HepG2 (cell line): ENCODE measurements around the gene FAM9B. TPM values are rescaled to one million over a fixed set of nuclear protein-coding genes. Genes with fewer than 3 reads are reported as not detected.

Experiments used
- ATAC-seq: fragments of 200-7000 bp; cut with Tn5 transposase; 3 replicates; pipeline ENCODE4 v1.9.1; 2020; ENCODE audit warnings: mild to moderate bottlenecking, moderate library complexity
- BruUV-seq: library from RNA; stranded (reverse); fragments of 400-500 nt; replicated peaks from 2 replicates; lab custom pipeline; 2021; lab: Mats Ljungman, UMichigan
- CTCF ChIA-PET: fragments of 300-600 bp; formaldehyde crosslinking; extraction: SDS; loops from one replicate; lab custom pipeline; 2021; ENCODE audit warnings: low total read pairs, inconsistent platforms, low intra/inter-chr PET ratio; lab: Yijun Ruan, JAX
- POLR2A ChIA-PET: fragments of 350-600 bp; sonication (Branson Sonifier 250); formaldehyde crosslinking; loops from one replicate; lab custom pipeline; 2020; ENCODE audit warnings: antibody characterized with exemption, inconsistent platforms; lab: Yijun Ruan, JAX
- DNase-seq: peaks from one replicate; pipeline ENCODE4 v3.0.0-alpha.2; 2015; ENCODE audit warnings: low spot score
- FAIRE-seq: peaks from 3 replicates; lab custom pipeline; 2011; peaks lifted over from hg19 to GRCh38; lab: Jason Lieb, UNC
- H2AFZ ChIP-seq: one replicate; pipeline ENCODE4 v1.6.1; 2011; ENCODE audit warnings: low read length, inconsistent platforms
- H3K27ac ChIP-seq: fragments of 300-600 bp; 3 replicates; pipeline ENCODE4 v1.8.0; 2011; ENCODE audit warnings: mixed run types, mild to moderate bottlenecking, mixed read lengths, low read length, inconsistent platforms; ENCODE audit not compliant: insufficient read depth; ENCODE audit errors: extremely low read length
- H3K27me3 ChIP-seq, 2 experiments: fragments of 200-600 bp in 1 of 2; 2 replicates in 1 of 2; 3 replicates in 1 of 2; pipeline versions ENCODE4 v1.6.0 to v1.8.0; 2011; ENCODE audit warnings: low read length in 2 of 2, mild to moderate bottlenecking in 2 of 2, moderate library complexity in 2 of 2, inconsistent platforms in 1 of 2; ENCODE audit not compliant: insufficient read depth in 2 of 2, control insufficient read depth in 1 of 2
- H3K36me3 ChIP-seq, 2 experiments: fragments of 200-600 bp in 1 of 2; replicated peaks in 1 of 2; 2 replicates in 1 of 2; 3 replicates in 1 of 2; pipeline versions ENCODE4 v1.5.1 to v1.8.0; 2011; ENCODE audit warnings: low read length in 2 of 2, inconsistent platforms in 1 of 2; ENCODE audit not compliant: insufficient read depth in 2 of 2, control insufficient read depth in 1 of 2
- H3K4me1 ChIP-seq: 2 replicates; pipeline ENCODE4 v1.5.1; 2012; ENCODE audit warnings: low read length, inconsistent platforms; ENCODE audit not compliant: insufficient read depth
- H3K4me2 ChIP-seq: 2 replicates; pipeline ENCODE4 v1.6.0; 2011; ENCODE audit warnings: low read depth, low read length, inconsistent platforms
- H3K4me3 ChIP-seq, 3 experiments: fragments of 200-600 bp in 1 of 3; sonication (generic), shearing (Covaris generic) in 1 of 3; replicated peaks in 1 of 3; 2 replicates each; pipeline ENCODE4 v1.5.1; 2011 to 2016; ENCODE audit warnings: low read length in 3 of 3, inconsistent platforms in 2 of 3, low read depth in 2 of 3, mild to moderate bottlenecking in 2 of 3, control low read depth in 1 of 3, mixed read lengths in 1 of 3; ENCODE audit not compliant: insufficient read depth in 1 of 3
- H3K79me2 ChIP-seq: one replicate; pipeline ENCODE4 v1.6.1; 2011; ENCODE audit warnings: low read length, inconsistent platforms; ENCODE audit not compliant: insufficient read depth
- H3K9ac ChIP-seq: 2 replicates; pipeline ENCODE4 v1.6.0; 2011; ENCODE audit warnings: mild to moderate bottlenecking, low read depth, low read length, inconsistent platforms; ENCODE audit not compliant: insufficient read depth
- H3K9me3 ChIP-seq: 2 replicates; pipeline ENCODE4 v1.5.1; 2012; ENCODE audit warnings: mild to moderate bottlenecking, low read length
- H4K20me1 ChIP-seq: 2 replicates; pipeline ENCODE4 v1.6.0; 2011; ENCODE audit warnings: inconsistent platforms, mild to moderate bottlenecking, low read length, moderate library complexity; ENCODE audit not compliant: insufficient read depth
- HNRNPL ChIP-seq: fragments of 200-400 bp; formaldehyde crosslinking; IDR thresholded peaks from 2 replicates; pipeline ENCODE4 v1.6.1; 2017; ENCODE audit warnings: mild to moderate bottlenecking, low read depth, low read length
- RARG ChIP-seq: sonication (generic); formaldehyde crosslinking; IDR thresholded peaks from 2 replicates; pipeline ENCODE4 v1.4.0; 2020; ENCODE audit warnings: low read depth, mild to moderate bottlenecking, missing genetic modification reagents
- SALL1 ChIP-seq: sonication (generic); formaldehyde crosslinking; IDR thresholded peaks from 2 replicates; pipeline ENCODE4 v1.8.0; 2022; ENCODE audit warnings: mild to moderate bottlenecking, missing genetic modification reagents
- SIN3B ChIP-seq: fragments of 150-350 bp; IDR thresholded peaks from 2 replicates; pipeline ENCODE4 v1.6.1; 2014; ENCODE audit warnings: low read length
- SMAD1 ChIP-seq: sonication (generic); formaldehyde crosslinking; IDR thresholded peaks from 2 replicates; pipeline ENCODE4 v1.4.0; 2020; ENCODE audit warnings: missing genetic modification reagents, low read depth, mild to moderate bottlenecking, borderline replicate concordance
- SRSF9 ChIP-seq: fragments of 200-400 bp; formaldehyde crosslinking; IDR thresholded peaks from 2 replicates; pipeline ENCODE4 v1.6.1; 2018; ENCODE audit warnings: borderline replicate concordance, mild to moderate bottlenecking, low read depth, low read length; ENCODE audit not compliant: insufficient read depth, poor library complexity, severe bottlenecking
- TAF1 ChIP-seq: sonication (generic); formaldehyde crosslinking; IDR thresholded peaks from 2 replicates; pipeline ENCODE4 v1.4.0; 2020; ENCODE audit warnings: missing genetic modification reagents
- THRA ChIP-seq: sonication (generic); formaldehyde crosslinking; IDR thresholded peaks from 2 replicates; pipeline ENCODE4 v1.4.0; 2020; ENCODE audit warnings: missing genetic modification reagents, borderline replicate concordance
- ZNF251 ChIP-seq: sonication (generic); formaldehyde crosslinking; IDR thresholded peaks from 2 replicates; pipeline ENCODE4 v1.9.0; 2021; ENCODE audit warnings: mild to moderate bottlenecking, missing genetic modification reagents
- ZNF280D ChIP-seq: sonication (generic); formaldehyde crosslinking; IDR thresholded peaks from 2 replicates; pipeline ENCODE4 v1.5.1; 2020; ENCODE audit warnings: mild to moderate bottlenecking, missing genetic modification reagents
- ZNF33B ChIP-seq: sonication (generic); formaldehyde crosslinking; IDR thresholded peaks from 2 replicates; pipeline ENCODE4 v1.5.1; 2020; ENCODE audit warnings: mild to moderate bottlenecking, missing genetic modification reagents
- ZNF850 ChIP-seq: sonication (generic); formaldehyde crosslinking; conservative IDR thresholded peaks from 2 replicates; pipeline ENCODE4 v1.9.0; 2021; ENCODE audit warnings: mild to moderate bottlenecking, missing genetic modification reagents
- WGBS: methylation state at CpG from one replicate; pipeline ENCODE4 v1.1.6; 2017; ENCODE audit warnings: low lambda C conversion rate; 5-methylcytosine and 5-hydroxymethylcytosine counted together
- in situ Hi-C: cut with HindIII; loops from 2 replicates; pipeline ENCODE4 v1.10.0; 2017; ENCODE audit warnings: low pct_unique_long_range_greater_than_20kb; ENCODE audit not compliant: extremely low pct_ligation_motif_present
- intact Hi-C: fragments of 100-400 bp; cut with micrococcal nuclease; formaldehyde crosslinking; loops from one replicate; pipeline ENCODE4 v1.10.0; 2022; ENCODE audit not compliant: unreplicated experiment
- polyA plus RNA-seq, 8 experiments: library from polyadenylated mRNA; depleted of rRNA in 3 of 8; stranded (reverse) in 7 of 8; unstranded in 1 of 8; fragments of >200 nt; fragmentation: Illumina TruSeq in 4 of 8; extraction: Trizol in 4 of 8; gene quantifications; 2 replicates each; pipeline versions ENCODE4 v1.2.1 to v1.2.3, GENCODE V29; 2011 to 2016; ENCODE audit warnings: low read depth in 4 of 8, missing spikeins in 1 of 8, mixed read lengths in 1 of 8; ENCODE audit not compliant: insufficient read depth in 1 of 8
- total RNA-seq, 5 experiments: library from RNA; depleted of rRNA; stranded (reverse); fragments of >200 nt; fragmentation: Illumina TruSeq; extraction: Trizol; gene quantifications; 2 replicates each; pipeline ENCODE4 v1.2.3, GENCODE V29; 2016; ENCODE audit warnings: low read depth in 1 of 5
- TF ChIP-seq, protein P1 (sequence below): sonication (generic); formaldehyde crosslinking; IDR thresholded peaks from 2 replicates; pipeline ENCODE4 v1.5.0; 2020; ENCODE audit warnings: mild to moderate bottlenecking, missing genetic modification reagents, borderline replicate concordance

The FAM9B gene
- total and polyA plus RNA-seq, 2 of the 13 experiments (the other 11 are each of a cell fraction or from before 2014, with no cell fraction given) = not detected

- no peaks in the 10 kb centered on the region for H3K27me3 ChIP-seq
- H3K36me3 ChIP-seq = no peaks in the 10 kb centered on the region
- no peak overlapping the region for H3K4me3 ChIP-seq
- TF ChIP-seq SRSF9 (no peak), ZNF33B (CRISPR knock-in tag) (no peak), TAF1 (CRISPR knock-in tag) (no peak), SMAD1 (CRISPR knock-in tag) (no peak), SALL1 (CRISPR knock-in tag) (no peak), SIN3B (no peak), THRA (CRISPR knock-in tag) (no peak), ZNF280D (CRISPR knock-in tag) (no peak), ZNF251 (CRISPR knock-in tag) (no peak), HNRNPL (no peak), ZNF850 (CRISPR knock-in tag) (no peak), RARG (CRISPR knock-in tag) (no peak)
- TF ChIP-seq, protein P1, sequence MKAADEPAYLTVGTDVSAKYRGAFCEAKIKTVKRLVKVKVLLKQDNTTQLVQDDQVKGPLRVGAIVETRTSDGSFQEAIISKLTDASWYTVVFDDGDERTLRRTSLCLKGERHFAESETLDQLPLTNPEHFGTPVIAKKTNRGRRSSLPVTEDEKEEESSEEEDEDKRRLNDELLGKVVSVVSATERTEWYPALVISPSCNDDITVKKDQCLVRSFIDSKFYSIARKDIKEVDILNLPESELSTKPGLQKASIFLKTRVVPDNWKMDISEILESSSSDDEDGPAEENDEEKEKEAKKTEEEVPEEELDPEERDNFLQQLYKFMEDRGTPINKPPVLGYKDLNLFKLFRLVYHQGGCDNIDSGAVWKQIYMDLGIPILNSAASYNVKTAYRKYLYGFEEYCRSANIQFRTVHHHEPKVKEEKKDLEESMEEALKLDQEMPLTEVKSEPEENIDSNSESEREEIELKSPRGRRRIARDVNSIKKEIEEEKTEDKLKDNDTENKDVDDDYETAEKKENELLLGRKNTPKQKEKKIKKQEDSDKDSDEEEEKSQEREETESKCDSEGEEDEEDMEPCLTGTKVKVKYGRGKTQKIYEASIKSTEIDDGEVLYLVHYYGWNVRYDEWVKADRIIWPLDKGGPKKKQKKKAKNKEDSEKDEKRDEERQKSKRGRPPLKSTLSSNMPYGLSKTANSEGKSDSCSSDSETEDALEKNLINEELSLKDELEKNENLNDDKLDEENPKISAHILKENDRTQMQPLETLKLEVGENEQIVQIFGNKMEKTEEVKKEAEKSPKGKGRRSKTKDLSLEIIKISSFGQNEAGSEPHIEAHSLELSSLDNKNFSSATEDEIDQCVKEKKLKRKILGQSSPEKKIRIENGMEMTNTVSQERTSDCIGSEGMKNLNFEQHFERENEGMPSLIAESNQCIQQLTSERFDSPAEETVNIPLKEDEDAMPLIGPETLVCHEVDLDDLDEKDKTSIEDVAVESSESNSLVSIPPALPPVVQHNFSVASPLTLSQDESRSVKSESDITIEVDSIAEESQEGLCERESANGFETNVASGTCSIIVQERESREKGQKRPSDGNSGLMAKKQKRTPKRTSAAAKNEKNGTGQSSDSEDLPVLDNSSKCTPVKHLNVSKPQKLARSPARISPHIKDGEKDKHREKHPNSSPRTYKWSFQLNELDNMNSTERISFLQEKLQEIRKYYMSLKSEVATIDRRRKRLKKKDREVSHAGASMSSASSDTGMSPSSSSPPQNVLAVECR (CRISPR knock-in tag) = no peak
- ChIA-PET POLR2A (no interaction called here), CTCF (no interaction called here)
- H3K9me3 ChIP-seq = no peaks in the 10 kb centered on the region
- H3K79me2 ChIP-seq = no peaks in the 10 kb centered on the region
- DNase-seq = no peak
- H3K4me2 ChIP-seq = no peak overlapping the region
- no TSS peak for BruUV-seq
- H2AFZ ChIP-seq = no peak overlapping the region
- intact Hi-C loops = no loop called here
- no peak for FAIRE-seq
- peak; percentile 60; the same call in 2 of the 3 replicates for ATAC-seq
- WGBS = 0% methylated on average over 2 of the region's 6 CpGs
- no peaks in the 10 kb centered on the region for H3K4me1 ChIP-seq
- no peak overlapping the region for H3K9ac ChIP-seq
- no peak overlapping the region for H3K27ac ChIP-seq
- in situ Hi-C loops = no loop called here
- H4K20me1 ChIP-seq = no peaks in the 10 kb centered on the region
Observed at GRCh38 chrX:8987672-8988250, 46.2 kb downstream of the FAM9B start.
